Trophoblast cell (in vitro differentiated cells and primary cell): ENCODE results near the gene ABI3.

ENCODE experiments used
- DNase-seq, 2 donors: peaks; one replicate each; pipeline ENCODE4 v3.0.0-alpha.2; 2016
- H2AFZ ChIP-seq: 2 replicates; pipeline ENCODE4 v1.6.1; 2013; ENCODE audit warnings: low read length, moderate library complexity, mild to moderate bottlenecking; ENCODE audit not compliant: insufficient read depth, poor library complexity
- H2AK5ac ChIP-seq: 2 replicates; pipeline ENCODE4 v1.6.1; 2013; ENCODE audit warnings: mild to moderate bottlenecking, low read length
- H2BK120ac ChIP-seq: 2 replicates; pipeline ENCODE4 v1.6.1; 2013; ENCODE audit warnings: low read length, mild to moderate bottlenecking, moderate library complexity; ENCODE audit not compliant: insufficient read depth, poor library complexity
- H2BK12ac ChIP-seq: 2 replicates; pipeline ENCODE4 v1.6.1; 2013; ENCODE audit warnings: mild to moderate bottlenecking, low read length, moderate library complexity
- H2BK5ac ChIP-seq: 2 replicates; pipeline ENCODE4 v1.6.1; 2013; ENCODE audit warnings: low read length, low read depth, moderate library complexity, mild to moderate bottlenecking; ENCODE audit not compliant: poor library complexity
- H3K14ac ChIP-seq: 2 replicates; pipeline ENCODE4 v1.6.1; 2013; ENCODE audit warnings: mild to moderate bottlenecking, low read length
- H3K18ac ChIP-seq: 2 replicates; pipeline ENCODE4 v1.6.1; 2013; ENCODE audit warnings: mild to moderate bottlenecking, low read length
- H3K23ac ChIP-seq: 2 replicates; pipeline ENCODE4 v1.6.1; 2013; ENCODE audit warnings: low read length
- H3K27ac ChIP-seq: 2 replicates; pipeline ENCODE4 v1.5.1; 2013; ENCODE audit warnings: low read depth, mild to moderate bottlenecking, inconsistent platforms, low read length, moderate library complexity
- H3K27me3 ChIP-seq: 2 replicates; pipeline ENCODE4 v1.6.1; 2013; ENCODE audit warnings: inconsistent platforms, mild to moderate bottlenecking, low read length, moderate library complexity; ENCODE audit not compliant: insufficient read depth
- H3K36me3 ChIP-seq, 2 experiments: 1 replicate in 1 of 2; 2 replicates in 1 of 2; pipeline ENCODE4 v1.6.1; 2013; ENCODE audit warnings: low read length in 2 of 2, mild to moderate bottlenecking in 2 of 2, moderate library complexity in 1 of 2; ENCODE audit not compliant: insufficient read depth in 2 of 2, control insufficient read depth in 1 of 2
- H3K4ac ChIP-seq: 2 replicates; pipeline ENCODE4 v1.6.1; 2013; ENCODE audit warnings: low read depth, mild to moderate bottlenecking, low read length, moderate library complexity
- H3K4me1 ChIP-seq, 2 experiments: 1 replicate in 1 of 2; 2 replicates in 1 of 2; pipeline ENCODE4 v1.6.1; 2013; ENCODE audit warnings: low read length in 2 of 2, mild to moderate bottlenecking in 2 of 2, moderate library complexity in 1 of 2; ENCODE audit not compliant: insufficient read depth in 2 of 2, control insufficient read depth in 1 of 2
- H3K4me2 ChIP-seq: 2 replicates; pipeline ENCODE4 v1.6.1; 2013; ENCODE audit warnings: inconsistent platforms, mild to moderate bottlenecking, low read length, moderate library complexity
- H3K4me3 ChIP-seq: 2 replicates; pipeline ENCODE4 v1.5.1; 2013; ENCODE audit warnings: mild to moderate bottlenecking, low read depth, low read length, inconsistent platforms
- H3K79me1 ChIP-seq: one replicate; pipeline ENCODE4 v1.6.1; 2013; ENCODE audit warnings: low read length
- H3K79me2 ChIP-seq: 2 replicates; pipeline ENCODE4 v1.6.1; 2013; ENCODE audit warnings: low read length, mild to moderate bottlenecking; ENCODE audit not compliant: control insufficient read depth, insufficient read depth, poor library complexity
- H3K9ac ChIP-seq: 2 replicates; pipeline ENCODE4 v1.6.1; 2013; ENCODE audit warnings: mild to moderate bottlenecking, low read length
- H3K9me3 ChIP-seq: 2 replicates; pipeline ENCODE4 v1.6.1; 2013; ENCODE audit warnings: low read depth, mild to moderate bottlenecking, control low read depth, inconsistent platforms, low read length; ENCODE audit not compliant: insufficient read depth
- H4K12ac ChIP-seq: 2 replicates; pipeline ENCODE4 v1.6.1; 2013; ENCODE audit warnings: low read depth, mild to moderate bottlenecking, low read length, moderate library complexity
- H4K8ac ChIP-seq: 2 replicates; pipeline ENCODE4 v1.6.1; 2013; ENCODE audit warnings: low read depth, mild to moderate bottlenecking, low read length, moderate library complexity
- H4K91ac ChIP-seq: one replicate; pipeline ENCODE4 v1.6.1; 2013; ENCODE audit warnings: low read depth, mild to moderate bottlenecking, low read length, moderate library complexity
- WGBS: extraction: QIAGEN DNeasy Blood & Tissue Kit; methylation state at CpG from one replicate; pipeline ENCODE4 v1.1.7; 2013; ENCODE audit warnings: missing lambda C conversion rate; ENCODE audit not compliant: insufficient read length, insufficient coverage; ENCODE audit errors: extremely low coverage; 5-methylcytosine and 5-hydroxymethylcytosine counted together

ABI3 gene

DNA sequence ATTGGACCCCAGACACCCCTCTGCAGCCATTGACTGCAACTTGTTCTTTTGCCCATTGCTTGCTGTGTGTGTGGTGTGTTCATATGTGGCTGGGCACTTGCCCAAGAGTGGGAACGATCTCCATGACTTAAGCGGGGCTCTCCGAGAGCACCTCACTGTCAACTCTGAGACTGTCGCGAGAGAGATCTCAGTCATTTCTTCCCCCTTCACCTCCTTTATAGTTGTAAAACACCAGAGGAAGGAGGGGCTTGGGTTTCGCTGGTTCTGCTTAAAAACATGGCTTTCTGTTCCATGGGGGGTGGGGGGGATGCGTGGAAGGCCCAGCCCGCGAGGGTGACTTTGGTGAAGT is 12.6 kb downstream of the ABI3 start:
- Histone ChIP-seq H4K12ac (no peak overlapping the region), H4K8ac (no peak overlapping the region), H2AFZ (no peak overlapping the region), H3K36me3 (no peaks in the 10 kb centered on the region), H3K23ac (no peak overlapping the region), H3K4me3 (no peak overlapping the region), H3K79me2 (no peaks in the 10 kb centered on the region), H3K18ac (no peak overlapping the region), H3K79me1 (no peaks in the 10 kb centered on the region), H2BK5ac (no peak overlapping the region), H2BK12ac (no peak overlapping the region), H3K4ac (no peak overlapping the region), H3K4me2 (no peak overlapping the region), H4K91ac (no peak overlapping the region), H2AK5ac (no peak overlapping the region), H3K9me3 (peaks cover 11% of the 10 kb centered on the region), H3K14ac (no peak overlapping the region), H3K4me1 (peaks cover 10 to 13% of the 10 kb centered on the region in 2 experiments), H3K27me3 (peaks cover 34% of the 10 kb centered on the region), H3K9ac (no peak overlapping the region), H3K27ac (no peak overlapping the region), H2BK120ac (no peak overlapping the region)
- WGBS = no CpG with 5 or more reads among the region's 9 CpGs
- DNase-seq = no peak

DNA sequence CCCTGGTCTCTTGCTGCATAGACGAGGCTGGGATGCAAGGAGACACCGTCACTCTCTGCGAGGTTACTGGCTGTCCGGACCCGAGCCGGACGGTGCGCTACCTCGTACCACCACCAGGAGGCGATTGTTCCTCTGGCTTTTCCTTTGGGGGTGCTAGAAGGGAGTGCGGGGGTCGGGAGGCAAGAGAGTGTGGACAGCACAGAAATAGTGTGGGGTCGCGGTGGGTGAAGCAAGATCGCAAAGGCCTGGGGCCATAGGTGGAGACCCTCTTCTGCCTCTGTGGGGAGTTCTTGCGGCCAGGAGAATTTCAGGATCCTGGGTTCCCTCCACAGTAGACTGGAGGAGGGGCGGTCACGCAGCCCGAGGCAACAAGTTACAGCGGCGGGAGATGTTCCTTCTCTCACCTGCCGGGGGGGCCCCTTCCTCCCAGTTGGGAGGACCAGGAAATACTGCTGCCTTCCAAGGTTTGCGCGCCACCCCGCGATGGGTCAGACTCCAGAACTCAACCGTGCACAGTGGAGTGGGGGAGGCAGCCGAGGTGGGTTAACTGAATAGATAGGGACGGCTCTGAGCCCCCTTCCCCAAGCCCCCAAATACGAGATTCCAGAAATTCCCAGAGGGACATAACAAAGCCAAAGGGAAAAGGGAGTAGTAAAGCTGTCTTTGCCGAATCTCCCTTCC is 13.2 kb downstream of the ABI3 start:
- H3K9me3 ChIP-seq = peaks cover 11% of the 10 kb centered on the region
- no peak overlapping the region for H2AK5ac ChIP-seq
- no peak overlapping the region for H3K18ac ChIP-seq
- no peaks in the 10 kb centered on the region for H3K36me3 ChIP-seq
- peak in 1 of 2 donors; percentile 40 for DNase-seq
- H4K12ac ChIP-seq = no peak overlapping the region
- H3K4me2 ChIP-seq = peak overlapping the region; percentile 61
- no peak overlapping the region for H3K27ac ChIP-seq
- H2AFZ ChIP-seq = no peak overlapping the region
- H4K8ac ChIP-seq = no peak overlapping the region
- H3K23ac ChIP-seq = no peak overlapping the region
- H2BK5ac ChIP-seq = no peak overlapping the region
- H3K4me1 ChIP-seq = peaks cover 10 to 13% of the 10 kb centered on the region in 2 experiments
- H3K14ac ChIP-seq = no peak overlapping the region
- H3K79me2 ChIP-seq = no peaks in the 10 kb centered on the region
- H2BK120ac ChIP-seq = no peak overlapping the region
- H3K9ac ChIP-seq = no peak overlapping the region
- no CpG with 5 or more reads among the region's 31 CpGs for WGBS
- H3K4ac ChIP-seq = no peak overlapping the region
- peaks cover 34% of the 10 kb centered on the region for H3K27me3 ChIP-seq
- no peak overlapping the region for H2BK12ac ChIP-seq
- H4K91ac ChIP-seq = no peak overlapping the region
- H3K79me1 ChIP-seq = no peaks in the 10 kb centered on the region
- no peak overlapping the region for H3K4me3 ChIP-seq

GRCh38 chr17:49224198-49224996 is 13.9 kb downstream of the ABI3 start:
- Histone ChIP-seq H4K8ac (no peak overlapping the region), H4K91ac (no peak overlapping the region), H3K9me3 (peaks cover 11% of the 10 kb centered on the region), H3K4ac (no peak overlapping the region), H3K4me2 (peak overlapping the region; percentile 61), H2AFZ (peak overlapping the region; percentile 44), H3K79me1 (no peaks in the 10 kb centered on the region), H3K14ac (no peak overlapping the region), H3K27me3 (peaks cover 37% of the 10 kb centered on the region), H3K9ac (no peak overlapping the region), H3K79me2 (no peaks in the 10 kb centered on the region), H2BK12ac (no peak overlapping the region), H2AK5ac (no peak overlapping the region), H3K4me3 (peak overlapping the region; percentile 23), H3K27ac (no peak overlapping the region), H2BK120ac (no peak overlapping the region), H3K23ac (no peak overlapping the region), H2BK5ac (no peak overlapping the region), H4K12ac (no peak overlapping the region), H3K4me1 (peaks cover 13% of the 10 kb centered on the region in 2 experiments), H3K36me3 (no peaks in the 10 kb centered on the region), H3K18ac (no peak overlapping the region)
- DNase-seq = no peak
- no CpG with 5 or more reads among the region's 95 CpGs for WGBS

DNA sequence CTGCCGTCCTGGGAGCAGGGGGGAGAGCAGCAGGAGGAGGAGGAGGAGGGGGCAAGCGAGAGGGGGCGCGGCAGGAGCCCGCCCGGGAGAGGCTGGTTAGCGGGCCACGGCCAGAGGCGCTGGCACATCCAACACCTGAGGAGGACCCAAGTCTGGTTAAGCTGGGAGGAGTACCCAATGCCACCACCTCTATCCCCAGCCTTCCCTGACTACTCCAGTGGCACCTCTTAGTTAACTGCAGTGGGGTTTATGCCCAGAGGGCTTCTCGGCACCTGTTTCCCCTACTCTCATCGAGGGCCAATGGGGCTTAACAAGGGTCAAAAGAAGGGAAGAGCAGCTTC is 14.5 kb downstream of the ABI3 start:
- no peak overlapping the region for H4K91ac ChIP-seq
- no peak overlapping the region for H3K14ac ChIP-seq
- H3K27ac ChIP-seq = no peak overlapping the region
- H3K18ac ChIP-seq = no peak overlapping the region
- peaks cover 11% of the 10 kb centered on the region for H3K9me3 ChIP-seq
- no peak overlapping the region for H3K23ac ChIP-seq
- H3K4ac ChIP-seq = no peak overlapping the region
- no peak overlapping the region for H2AFZ ChIP-seq
- no peak for DNase-seq
- no peak overlapping the region for H4K8ac ChIP-seq
- no peak overlapping the region for H3K9ac ChIP-seq
- no peaks in the 10 kb centered on the region for H3K36me3 ChIP-seq
- H2BK120ac ChIP-seq = no peak overlapping the region
- H2BK12ac ChIP-seq = no peak overlapping the region
- H2AK5ac ChIP-seq = no peak overlapping the region
- no peak overlapping the region for H2BK5ac ChIP-seq
- no peak overlapping the region for H4K12ac ChIP-seq
- H3K4me3 ChIP-seq = no peak overlapping the region
- H3K27me3 ChIP-seq = peaks cover 42% of the 10 kb centered on the region
- H3K4me2 ChIP-seq = peak overlapping the region; percentile 61
- peaks cover 13 to 14% of the 10 kb centered on the region in 2 experiments for H3K4me1 ChIP-seq
- no CpG with 5 or more reads among the region's 11 CpGs for WGBS
- no peaks in the 10 kb centered on the region for H3K79me2 ChIP-seq
- H3K79me1 ChIP-seq = no peaks in the 10 kb centered on the region
